UCSD-AML1 (cell line): ENCODE data around the gene KCNH2.
A peak's percentile ranks its signal among the peaks of the same experiment; 100 is the strongest.

Experiments
- DNase-seq: peaks from one replicate; lab custom pipeline; 2025; ENCODE audit not compliant: unreplicated experiment; lab: John Stamatoyannopoulos, UW

Gene KCNH2

DNA sequence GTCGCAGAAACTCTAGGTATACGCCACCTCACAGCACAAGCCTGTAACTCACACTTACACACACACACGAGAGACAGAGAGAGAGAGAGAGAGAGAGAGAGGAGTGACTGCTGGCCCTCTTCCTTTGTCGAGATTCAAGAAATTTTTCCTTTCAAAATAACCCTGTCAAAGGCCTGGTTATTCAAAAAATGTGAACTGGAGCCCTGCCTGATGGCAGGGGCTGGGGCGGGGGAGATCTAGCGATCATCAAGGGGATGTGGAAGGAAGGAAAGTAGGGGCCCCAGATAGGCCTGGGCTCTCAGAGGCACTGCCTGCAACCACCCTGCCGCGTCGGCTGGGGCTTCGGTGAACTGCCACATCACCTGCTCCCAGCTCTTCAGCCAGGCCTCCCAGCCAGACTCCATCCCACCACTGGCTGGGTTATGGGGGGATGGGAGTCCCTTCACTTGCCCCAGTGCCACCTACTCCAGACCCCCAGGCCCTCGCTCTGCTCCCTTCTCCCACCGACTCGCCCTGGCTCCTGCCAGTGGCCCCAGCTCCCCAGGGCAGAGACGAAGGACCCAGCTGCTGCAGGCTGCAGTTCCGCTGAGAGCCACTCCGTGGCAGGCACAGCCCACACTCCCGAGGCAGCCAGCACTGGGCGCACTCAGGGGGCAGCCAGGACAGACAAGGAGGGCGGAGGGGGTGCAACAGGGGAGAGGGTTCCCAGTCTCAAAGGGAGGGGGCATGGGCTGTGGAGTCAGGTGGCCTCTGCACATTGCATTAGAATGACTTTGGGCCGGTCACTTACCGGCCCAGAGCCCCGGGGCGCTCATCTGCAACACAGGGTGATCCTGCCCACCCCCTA, 15.3 kb downstream of the KCNH2 start:
- DNase-seq: peak; percentile 31

DNA sequence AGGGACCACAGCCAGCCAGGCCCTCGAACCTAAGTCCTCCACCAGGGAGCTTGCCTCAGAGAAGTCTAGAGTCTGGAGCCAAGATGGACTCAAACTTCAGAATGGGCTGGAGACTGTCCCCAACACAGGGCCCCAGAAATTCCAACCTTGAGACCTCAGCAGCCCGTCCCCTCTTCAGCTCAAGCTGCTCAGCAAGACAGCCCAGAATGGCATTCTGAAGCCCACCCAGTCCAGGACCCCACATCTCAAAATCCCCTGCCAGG, 15.9 kb downstream of the KCNH2 start:
- DNase-seq: no peak

DNA sequence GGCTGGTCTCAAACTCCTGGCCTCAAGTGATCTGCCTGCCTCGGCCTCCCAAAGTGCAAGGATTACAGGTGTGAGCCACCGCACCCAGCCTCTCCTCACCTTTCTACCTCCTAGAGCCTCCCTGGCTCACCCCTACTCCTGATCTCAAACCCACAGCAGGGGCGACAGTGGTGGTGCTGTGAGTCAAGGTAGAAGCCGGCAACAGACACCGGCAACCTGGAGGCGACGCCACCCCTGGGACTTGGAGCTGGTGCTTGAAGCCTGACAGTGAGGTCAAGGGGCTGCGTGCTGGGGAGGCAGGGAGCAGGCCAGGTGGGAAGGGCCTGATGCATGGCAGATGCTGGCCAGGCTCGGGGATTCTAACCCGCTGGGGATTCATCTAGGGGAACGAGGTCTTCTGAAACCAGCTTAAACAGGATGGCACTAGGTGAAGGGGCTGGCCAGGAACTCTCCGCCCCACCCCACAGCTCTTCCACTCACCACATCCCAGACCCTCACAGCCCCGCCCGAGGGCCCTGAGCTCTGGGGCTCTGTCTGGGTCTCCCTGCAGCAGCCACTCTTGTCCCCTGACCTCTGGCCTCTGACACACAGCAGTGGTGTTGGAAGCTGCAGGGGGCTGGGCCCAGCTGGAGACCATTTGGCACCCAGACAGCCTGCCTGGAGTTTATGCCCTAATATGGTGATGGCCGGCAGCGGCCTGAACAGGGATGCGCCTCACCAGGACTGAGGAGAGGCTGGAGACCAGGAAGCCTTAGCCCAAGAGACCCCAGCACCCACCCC, 16.4 kb downstream of the KCNH2 start:
- no peak for DNase-seq

DNA sequence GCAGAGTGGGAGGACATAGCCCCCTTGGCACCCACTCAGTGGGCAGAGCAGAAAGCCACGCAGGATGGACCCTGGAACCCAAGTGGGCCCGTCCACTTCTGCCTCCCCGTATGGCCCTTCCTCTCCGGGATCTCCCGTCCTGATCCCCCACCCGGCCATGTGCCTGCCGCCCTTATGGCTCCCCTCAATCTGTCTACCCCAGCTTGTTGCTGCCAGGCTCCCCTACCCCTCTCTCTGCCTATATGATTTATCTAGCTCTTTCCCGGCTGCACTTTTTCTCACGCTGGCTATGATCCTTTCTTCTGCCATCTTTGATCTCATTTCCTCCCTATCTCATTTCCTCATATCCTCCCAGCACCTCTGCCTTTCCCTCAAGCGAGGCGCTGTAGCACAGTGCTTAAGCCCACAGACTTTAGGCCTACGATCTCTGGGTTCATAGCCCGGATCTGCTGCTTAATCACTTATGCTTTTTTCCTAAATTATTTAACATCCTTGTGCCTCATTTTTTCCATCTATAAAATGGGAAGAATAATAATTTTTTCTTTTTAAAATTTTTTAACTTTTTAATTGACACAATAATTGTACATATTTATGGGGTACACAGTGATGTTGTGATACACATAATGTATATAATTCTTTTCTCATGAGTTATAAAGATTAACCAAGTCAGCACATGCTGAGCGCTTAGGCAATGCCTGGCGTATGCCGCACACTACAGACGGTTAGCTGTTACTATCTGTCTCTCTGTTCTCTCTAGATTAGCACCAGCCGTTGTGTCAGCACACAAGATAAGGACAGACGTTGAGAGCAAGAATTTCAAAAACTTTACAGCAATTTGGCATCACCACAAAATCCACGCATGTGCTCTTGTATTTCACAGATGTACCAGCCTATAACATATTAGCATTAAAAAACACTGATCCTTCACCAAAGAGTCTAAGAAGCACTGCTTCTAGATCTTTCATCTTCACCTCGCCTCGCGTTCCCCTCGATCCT, 18.1 kb downstream of the KCNH2 start:
- DNase-seq: peak; percentile 17

DNA sequence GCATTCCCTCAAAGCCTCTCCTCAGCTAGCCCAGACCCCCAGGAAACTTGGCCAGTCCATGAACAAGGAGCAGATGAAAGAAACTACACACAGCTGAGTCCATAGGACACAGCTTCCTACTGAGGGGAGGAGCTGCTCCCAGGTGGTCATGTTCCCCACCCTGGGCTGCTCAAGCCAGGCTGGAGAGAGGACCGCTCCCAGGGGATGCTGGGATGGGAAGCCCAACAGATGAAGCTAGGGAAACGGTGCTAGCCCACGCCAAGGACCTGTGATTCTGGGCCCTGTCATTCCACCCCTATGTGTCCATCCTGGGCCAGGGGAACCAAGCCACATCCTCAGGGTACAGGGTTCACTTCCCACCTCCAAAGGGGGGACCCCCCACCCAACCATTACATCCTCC, 19.0 kb downstream of the KCNH2 start:
- DNase-seq: no peak

DNA sequence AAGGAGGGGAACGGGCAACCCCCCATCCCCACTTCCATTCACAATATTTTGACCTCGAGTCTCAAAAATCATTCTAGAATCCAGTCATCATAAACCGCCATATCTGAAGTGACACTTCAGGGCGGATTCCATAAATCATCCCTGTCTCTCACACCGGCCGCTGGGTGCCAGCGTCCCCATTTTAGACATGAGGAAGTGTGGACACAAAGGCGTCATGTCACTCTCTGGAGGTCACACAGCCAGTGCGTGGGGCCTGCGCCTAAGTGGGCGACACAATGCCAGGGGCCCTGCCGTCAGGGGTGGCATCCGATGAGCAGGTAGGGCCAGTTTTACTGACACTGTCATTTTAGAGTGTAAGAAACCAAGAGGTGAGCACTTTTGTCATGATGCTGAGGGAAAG, 19.5 kb downstream of the KCNH2 start:
- DNase-seq: no peak

DNA sequence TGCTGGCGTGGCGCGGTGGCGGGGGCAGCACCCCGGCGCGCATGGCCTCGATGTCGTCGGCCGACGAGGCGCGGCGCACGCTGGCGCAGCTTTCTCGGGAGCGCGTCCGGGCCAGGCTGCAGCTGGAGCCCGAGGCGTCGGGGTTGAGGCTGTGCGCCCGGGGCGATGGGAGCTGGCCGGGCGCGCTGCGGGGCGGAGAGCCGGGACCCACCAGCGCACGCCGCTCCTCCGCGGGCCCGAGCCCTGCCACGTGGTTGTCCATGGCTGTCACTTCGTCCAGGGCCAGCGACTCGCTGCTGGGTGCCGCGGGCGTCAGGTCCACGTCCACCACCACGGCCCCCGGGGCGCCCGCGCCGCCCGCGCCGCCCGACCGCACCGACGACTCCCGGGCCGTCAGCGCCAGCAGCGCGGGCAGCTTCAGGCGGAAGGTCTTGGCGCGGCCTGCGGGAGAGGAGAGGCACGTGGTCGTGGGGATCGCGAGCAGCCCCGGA, 20.0 kb downstream of the KCNH2 start:
- no peak for DNase-seq

DNA sequence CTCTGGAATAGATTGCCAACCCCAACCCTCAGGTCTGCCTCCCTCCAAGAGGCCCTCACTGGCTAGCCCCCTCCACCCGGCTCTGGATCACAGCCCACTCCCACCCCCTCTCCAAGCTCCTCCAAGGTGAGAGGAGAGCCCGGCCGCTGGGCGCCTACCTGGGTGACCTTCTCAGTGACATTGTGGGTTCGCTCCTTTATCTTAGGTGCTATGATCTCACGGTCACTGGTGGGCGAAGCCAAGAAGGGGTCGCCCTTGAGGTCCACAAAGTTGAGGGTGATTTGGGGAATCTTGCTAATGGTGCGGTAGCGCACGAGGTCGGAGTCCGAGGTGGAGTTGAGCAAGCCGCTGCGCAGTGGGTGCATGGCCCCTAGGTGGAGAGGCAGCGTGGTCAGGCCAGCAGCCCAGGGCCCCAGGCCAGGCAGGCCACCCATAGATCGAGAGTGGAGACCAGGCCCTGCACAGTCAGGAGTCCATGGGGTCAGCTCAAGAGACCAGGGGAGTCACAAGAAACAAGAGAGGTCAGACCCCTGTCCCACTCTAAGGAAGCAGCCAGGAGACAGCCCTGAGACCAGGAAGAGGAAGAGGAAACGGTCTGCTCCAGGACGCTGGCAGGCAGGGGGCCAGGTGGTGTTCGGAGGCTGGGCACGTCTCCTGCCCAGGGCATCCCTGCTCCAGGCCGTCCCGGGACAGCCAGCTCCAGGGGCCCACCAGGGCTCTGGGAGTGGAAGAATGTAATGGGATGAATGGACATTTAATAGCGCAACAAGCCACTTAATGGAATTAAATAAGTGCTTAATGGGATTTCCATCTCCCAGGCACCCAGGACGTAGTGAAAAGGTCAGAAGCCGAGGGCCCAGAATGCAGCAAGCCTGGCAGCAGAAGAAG, 20.7 kb downstream of the KCNH2 start:
- DNase-seq: no peak

DNA sequence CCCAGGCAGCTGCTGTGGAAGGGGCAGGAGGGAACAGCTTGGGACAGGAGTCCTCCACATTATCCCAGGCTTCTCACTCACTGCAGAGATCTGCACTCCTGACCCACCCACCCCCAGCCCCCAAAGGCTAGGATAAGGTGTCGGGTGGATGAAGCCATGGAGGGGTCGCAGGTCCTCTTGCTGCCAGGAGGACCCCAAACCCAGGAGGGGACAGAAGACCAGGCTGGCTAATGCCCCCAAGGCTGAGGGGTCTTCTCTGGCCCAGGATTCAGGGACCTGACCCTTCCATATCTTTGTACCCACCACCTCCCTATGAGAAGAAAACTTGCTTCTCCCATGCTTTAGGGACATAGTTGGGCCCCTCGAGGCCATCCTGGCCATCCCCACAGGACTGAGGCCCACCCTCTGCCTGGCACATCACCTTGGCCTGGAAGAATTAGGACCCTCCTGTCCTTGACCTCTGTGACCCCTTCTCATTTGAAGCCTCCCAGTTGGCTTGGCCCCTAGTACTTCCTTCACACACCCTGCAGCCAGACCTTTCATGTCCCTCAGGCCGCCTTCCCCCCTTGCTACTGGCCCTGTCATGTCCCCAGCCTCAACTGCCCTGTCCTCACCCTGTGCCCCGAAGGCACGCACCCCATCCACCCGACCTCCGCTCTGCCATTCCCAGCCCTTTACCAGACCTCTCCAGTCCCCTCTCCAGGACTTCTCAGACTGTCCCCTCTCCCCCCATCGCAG, 21.6 kb downstream of the KCNH2 start:
- DNase-seq: no peak

DNA sequence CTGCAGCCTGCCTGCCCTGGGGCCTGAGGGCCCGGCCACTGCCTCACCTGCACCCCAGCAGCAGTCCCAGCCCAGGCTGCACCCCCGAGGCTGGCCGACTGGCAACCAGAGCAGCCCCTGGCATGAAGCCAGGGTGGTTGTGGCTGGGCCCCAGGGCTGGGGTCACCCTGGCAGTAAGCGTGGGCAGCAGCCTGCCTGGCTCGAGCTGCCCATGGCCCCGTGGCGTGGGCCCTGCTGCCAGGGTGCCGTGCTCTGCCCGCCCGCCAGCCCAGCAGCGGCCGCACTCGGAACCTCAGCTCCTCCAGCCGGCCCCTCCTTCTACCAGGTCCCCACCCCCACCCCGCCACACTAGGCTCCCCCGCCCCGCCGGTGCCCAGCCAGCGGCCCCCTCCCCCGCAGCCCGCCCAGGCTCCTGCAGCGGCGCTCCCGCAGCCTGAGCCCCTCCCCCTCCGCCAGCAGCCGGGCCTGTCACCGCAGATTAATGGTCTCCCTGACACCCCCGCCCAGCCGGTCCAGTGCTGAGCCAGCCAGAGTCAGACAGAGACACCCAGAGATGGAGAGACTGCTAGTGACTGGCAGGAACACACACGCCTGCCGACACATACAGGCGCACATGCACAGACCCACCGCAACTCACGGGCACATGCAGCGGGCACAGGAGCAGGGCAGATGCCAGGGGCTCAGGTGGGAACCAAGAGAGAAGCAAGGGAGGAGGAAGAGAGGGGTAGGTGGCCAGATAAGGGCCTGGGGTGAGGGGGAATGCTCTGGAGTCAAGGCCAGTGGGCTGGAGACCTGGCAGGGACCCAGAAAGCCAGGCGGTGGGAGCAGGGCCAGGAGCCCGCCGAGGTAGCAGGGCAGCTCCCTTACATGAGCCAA, 22.4 kb downstream of the KCNH2 start:
- DNase-seq: no peak

DNA sequence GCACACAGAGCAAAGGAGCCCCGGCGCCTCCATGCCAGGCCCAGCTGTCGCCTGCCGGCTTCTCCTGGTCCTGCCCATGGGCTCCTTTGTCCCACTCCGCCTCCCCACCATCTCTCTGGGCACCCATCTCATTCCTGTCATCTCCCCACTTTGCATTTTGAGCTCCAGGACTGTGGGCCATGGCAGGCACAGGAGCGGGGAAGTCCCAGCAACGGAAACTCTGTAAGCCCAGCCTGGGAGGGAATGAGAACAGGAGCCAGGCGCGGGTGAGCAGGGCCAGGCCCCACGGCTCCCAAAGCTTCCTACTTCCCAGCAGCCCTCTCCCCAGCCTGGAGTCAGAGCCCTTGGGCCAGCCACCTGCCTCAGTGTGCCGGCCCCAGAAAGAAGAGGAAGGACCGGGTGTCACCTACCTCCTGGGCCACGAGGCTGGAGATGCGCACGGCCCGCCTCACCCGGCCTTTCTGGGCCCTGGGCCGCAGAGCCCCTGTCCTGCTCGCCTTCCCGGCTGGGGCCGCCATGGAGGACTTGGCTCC, 23.1 kb downstream of the KCNH2 start:
- DNase-seq: no peak

DNA sequence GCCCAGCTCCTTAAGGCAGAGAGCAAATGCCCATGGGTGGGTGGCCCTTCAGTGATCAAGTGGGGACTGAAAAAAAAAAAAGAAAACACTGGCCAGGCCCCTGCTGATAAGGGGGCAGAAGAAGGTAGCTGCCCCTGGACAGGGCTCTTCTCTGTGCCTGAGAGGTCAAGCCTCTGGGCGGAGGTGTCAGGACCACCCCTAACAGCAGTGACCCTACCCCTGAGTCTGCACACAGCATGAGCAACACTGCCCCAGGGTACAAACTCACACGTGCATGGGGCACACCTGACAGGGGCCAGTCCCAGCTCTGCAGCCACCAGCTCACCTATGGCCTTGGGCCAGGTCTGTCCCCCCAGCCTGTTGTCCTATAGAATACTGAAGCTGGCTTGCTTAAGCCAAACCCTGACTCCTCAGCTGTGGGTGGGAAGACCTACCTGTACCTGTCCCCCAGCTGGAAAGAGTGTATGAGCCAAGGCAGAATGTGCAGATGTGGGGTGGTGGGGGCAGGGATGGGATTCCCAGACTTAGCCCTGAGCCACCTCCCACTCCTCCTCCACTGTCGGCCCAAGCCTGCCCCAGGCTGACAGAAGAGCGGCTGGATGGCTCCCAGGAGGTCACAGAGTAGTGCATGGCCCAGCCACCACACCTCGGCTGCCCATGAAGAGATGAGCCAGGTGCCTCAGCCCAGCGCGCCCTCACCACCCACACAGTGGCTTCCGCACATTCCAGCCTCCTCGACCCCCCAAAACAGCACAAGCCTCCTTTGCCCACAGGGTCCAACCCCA, 23.7 kb downstream of the KCNH2 start:
- no peak for DNase-seq

DNA sequence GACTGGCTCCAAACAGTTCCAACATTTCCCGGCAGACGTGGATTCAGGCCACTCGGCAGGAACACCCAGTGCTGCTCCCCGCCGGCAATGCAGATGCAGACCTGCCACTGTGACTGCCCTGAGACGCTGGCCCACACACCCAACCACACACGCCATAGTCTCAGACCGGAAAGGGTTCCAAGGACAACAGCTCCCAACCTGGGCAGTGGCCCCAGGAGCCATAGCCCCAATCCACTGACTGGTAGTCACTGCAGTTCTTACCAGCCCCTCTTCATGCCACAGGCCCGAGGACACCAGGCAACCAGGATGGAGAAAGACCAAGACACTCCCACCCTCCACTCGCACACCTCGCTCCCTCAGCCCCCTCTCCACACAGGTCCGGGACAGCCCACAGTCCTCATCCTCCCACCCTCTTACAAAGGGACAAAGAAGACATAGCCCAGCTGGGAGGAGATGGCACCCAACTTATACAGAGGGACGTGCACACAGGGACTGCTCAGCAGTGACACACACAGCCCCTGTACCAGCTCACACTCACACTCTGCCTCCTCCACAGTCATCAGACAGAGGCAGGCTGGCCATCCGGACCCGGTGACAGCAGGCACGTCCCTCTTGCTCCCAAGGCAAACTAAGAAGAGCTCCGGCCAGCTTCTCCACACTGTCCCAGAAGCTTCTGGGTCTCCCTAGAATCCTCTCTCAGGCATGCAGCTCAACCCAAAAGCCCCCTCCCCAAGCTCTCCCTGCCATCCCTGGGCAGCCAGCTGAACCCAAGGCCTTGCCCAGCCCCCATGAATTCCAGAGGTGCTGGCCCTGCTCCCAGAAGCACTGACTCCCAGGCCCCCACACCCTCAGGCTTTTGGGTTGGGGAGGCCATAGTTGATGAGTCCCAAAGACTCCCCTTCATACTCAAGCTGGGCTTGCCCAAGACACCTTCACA, 24.8 kb downstream of the KCNH2 start:
- DNase-seq: no peak

DNA sequence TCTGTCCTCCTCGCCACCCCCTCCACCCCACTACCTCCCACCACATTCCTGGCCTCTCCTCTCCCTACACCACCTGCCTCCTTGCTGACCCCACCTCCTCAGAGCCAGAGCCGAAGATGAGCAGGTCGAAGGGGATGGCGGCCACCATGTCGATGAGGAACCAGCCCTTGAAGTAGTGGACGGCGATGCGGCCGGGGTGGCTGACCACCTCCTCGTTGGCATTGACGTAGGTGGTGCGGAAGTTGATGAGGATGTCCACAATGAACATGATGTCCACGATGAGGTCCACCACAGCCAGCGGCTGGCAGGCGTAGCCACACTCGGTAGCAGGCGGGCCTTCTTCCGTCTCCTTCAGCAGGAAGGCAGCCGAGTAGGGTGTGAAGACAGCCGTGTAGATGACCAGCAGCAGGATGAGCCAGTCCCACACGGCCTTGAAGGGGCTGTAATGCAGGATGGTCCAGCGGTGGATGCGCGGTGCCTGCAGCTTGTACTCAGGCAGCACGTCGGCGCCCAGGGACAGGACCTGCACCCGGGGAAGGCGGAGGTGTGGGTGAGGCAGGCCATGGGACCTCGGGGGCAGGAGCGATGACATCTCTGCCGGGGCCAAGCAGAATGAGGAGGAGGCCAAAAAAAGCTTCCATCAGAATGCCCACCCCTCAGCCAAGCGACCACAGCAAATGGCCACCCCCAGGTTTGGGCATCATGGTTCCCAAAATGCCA, 25.6 kb downstream of the KCNH2 start:
- DNase-seq: no peak

DNA sequence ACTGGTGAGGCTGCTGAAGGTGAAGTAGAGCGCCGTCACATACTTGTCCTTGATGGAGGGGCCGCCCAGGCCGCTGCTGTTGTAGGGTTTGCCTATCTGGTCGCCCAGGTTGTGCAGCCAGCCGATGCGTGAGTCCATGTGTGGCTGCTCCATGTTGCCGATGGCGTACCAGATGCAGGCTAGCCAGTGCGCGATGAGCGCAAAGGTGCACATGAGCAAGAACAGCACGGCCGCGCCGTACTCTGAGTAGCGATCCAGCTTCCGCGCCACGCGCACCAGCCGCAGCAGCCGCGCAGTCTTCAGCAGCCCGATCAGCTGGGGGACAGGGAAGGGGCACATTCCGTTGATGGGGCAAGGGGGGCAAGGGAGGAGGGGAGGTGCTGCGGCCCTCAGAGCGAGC, 26.6 kb downstream of the KCNH2 start:
- no peak for DNase-seq

DNA sequence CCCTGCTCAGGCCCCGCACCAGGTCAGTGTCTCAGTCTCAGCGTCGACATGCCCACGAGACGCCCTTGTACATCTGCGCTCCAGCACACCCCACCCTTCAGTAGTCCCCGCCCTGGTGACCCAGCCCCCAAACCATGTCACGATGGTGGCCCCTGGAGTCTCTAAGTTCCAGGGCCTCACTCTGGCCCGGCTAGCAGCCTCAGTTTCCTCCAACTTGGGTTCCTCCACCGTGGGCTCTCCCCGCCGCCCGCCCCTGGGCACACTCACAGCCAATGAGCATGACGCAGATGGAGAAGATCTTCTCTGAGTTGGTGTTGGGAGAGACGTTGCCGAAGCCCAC, 27.0 kb downstream of the KCNH2 start:
- DNase-seq: no peak
